HL-60 (cell line): ENCODE results near the gene DNAJC30.

Source experiments
- DNase-seq, 2 experiments: peaks; one replicate each; pipeline ENCODE4 v3.0.0-alpha.2; 2010 to 2020; ENCODE audit warnings: low read depth in 1 of 2, low spot score in 1 of 2
- H3K27ac ChIP-seq: fragments of 250-450 bp; sonication (Bioruptor Pico); replicated peaks from 2 replicates; pipeline ENCODE4 v1.5.1; 2020; ENCODE audit warnings: mild to moderate bottlenecking, moderate library complexity
- H3K27me3 ChIP-seq: fragments of 250-450 bp; sonication (Bioruptor Pico); 2 replicates; pipeline ENCODE4 v1.5.1; 2021; ENCODE audit warnings: mild to moderate bottlenecking, moderate library complexity; ENCODE audit not compliant: insufficient read depth, poor library complexity, severe bottlenecking
- H3K4me3 ChIP-seq: replicated peaks from 2 replicates; pipeline ENCODE4 v1.5.1; 2011; ENCODE audit warnings: mild to moderate bottlenecking, control low read depth, low read length; ENCODE audit not compliant: insufficient read depth
- GABPA ChIP-seq: IDR thresholded peaks from 2 replicates; pipeline ENCODE4 v1.6.1; 2012; ENCODE audit warnings: low read depth
- POLR2AphosphoS5 ChIP-seq: IDR thresholded peaks from 2 replicates; pipeline ENCODE4 v1.6.1; 2012; ENCODE audit warnings: low read depth
- SPI1 ChIP-seq: IDR thresholded peaks from 2 replicates; pipeline ENCODE4 v1.6.1; 2012; ENCODE audit warnings: low read depth, mild to moderate bottlenecking, borderline replicate concordance
- TF ChIP-seq, protein P1 (sequence below): IDR thresholded peaks from 2 replicates; pipeline ENCODE4 v1.6.1; 2012; ENCODE audit warnings: low read depth; ENCODE audit not compliant: insufficient replicate concordance
- TF ChIP-seq, protein P2 (sequence below): IDR thresholded peaks from one replicate; pipeline ENCODE4 v1.5.1; 2011; ENCODE audit warnings: low read length, control low read depth, inconsistent platforms; ENCODE audit not compliant: insufficient read depth

Gene DNAJC30

DNA sequence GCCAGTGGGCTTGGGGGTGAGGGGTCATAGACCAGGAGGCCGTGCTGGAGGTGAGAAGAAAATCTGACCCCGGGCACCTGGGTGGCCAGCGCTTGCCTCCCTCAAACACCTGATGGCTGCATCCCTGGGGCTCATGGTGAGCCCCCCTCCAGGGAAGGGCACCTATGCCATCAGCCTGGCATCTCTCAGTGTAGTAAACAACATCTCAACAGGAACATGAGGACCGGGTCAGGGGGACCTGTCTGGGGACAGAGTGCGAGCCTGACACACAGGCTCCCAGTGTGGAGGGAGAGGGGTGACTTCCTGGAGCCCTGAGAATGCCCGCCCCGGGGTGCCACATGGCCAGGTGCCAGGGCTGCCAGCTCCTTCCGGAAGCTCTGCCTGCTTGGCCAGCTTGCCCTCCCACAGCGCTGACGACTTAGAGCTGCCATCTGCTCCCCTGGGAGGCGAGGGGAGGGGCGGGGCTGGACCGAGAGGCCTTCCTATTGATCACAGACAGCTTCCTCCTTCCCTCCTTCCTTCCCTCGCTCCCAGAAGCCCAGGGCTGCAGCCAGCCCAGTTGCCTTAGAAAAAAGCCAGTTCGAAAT is 23.9 kb upstream of the DNAJC30 start:
- no peak overlapping the region for H3K4me3 ChIP-seq

DNA sequence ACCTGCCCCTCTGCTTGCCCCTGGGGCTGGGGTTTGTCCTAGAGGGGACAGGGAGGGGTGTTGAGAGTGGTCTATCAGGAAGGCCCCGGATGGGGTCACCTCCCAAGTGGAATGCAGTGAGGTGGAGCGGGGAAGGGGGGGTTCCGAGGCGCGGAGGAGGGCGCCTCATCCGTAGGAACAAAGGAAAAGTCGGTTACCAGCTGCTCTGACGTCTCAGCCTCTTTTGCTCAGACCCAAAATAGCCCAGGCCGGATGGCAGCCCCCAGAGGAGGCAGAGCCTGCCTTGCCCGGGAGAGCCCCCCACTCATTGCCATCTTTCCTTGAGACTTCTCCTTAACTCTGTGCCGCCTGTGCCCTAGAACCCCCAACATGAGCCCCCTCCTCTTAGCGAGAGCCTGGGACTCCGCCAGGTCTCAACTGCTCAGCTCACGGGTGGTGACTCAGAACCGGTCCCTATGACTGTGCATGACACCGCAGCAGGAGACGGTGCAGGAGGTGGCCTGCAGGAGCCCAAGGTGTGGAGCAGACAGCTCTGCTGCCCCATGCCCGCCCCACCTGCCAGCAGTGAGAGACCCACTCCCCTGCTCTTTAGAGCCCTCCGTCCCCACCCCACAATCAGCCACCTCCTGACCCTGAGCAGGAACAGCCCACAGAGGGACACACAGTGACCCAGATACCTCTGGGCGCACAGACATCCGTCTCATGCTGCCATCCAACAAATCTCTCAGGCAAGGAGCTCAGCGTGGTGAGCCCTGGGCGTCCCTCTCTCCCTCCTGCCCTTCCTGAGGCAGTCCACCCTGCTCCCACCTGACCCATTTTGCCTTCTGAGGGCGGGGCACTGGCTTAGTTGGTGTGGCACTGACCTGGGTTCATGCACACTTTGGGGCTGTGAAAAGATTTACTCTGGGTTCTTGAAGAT is 23.1 kb upstream of the DNAJC30 start:
- Histone ChIP-seq H3K4me3 (no peak overlapping the region), H3K27ac (no peak overlapping the region), H3K27me3 (no peaks in the 10 kb centered on the region)
- no peak for TF ChIP-seq POLR2AphosphoS5
- TF ChIP-seq SPI1 = no peak
- TF ChIP-seq, protein P1, sequence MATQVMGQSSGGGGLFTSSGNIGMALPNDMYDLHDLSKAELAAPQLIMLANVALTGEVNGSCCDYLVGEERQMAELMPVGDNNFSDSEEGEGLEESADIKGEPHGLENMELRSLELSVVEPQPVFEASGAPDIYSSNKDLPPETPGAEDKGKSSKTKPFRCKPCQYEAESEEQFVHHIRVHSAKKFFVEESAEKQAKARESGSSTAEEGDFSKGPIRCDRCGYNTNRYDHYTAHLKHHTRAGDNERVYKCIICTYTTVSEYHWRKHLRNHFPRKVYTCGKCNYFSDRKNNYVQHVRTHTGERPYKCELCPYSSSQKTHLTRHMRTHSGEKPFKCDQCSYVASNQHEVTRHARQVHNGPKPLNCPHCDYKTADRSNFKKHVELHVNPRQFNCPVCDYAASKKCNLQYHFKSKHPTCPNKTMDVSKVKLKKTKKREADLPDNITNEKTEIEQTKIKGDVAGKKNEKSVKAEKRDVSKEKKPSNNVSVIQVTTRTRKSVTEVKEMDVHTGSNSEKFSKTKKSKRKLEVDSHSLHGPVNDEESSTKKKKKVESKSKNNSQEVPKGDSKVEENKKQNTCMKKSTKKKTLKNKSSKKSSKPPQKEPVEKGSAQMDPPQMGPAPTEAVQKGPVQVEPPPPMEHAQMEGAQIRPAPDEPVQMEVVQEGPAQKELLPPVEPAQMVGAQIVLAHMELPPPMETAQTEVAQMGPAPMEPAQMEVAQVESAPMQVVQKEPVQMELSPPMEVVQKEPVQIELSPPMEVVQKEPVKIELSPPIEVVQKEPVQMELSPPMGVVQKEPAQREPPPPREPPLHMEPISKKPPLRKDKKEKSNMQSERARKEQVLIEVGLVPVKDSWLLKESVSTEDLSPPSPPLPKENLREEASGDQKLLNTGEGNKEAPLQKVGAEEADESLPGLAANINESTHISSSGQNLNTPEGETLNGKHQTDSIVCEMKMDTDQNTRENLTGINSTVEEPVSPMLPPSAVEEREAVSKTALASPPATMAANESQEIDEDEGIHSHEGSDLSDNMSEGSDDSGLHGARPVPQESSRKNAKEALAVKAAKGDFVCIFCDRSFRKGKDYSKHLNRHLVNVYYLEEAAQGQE = no peak
- TF ChIP-seq GABPA = no peak
- TF ChIP-seq, protein P2, sequence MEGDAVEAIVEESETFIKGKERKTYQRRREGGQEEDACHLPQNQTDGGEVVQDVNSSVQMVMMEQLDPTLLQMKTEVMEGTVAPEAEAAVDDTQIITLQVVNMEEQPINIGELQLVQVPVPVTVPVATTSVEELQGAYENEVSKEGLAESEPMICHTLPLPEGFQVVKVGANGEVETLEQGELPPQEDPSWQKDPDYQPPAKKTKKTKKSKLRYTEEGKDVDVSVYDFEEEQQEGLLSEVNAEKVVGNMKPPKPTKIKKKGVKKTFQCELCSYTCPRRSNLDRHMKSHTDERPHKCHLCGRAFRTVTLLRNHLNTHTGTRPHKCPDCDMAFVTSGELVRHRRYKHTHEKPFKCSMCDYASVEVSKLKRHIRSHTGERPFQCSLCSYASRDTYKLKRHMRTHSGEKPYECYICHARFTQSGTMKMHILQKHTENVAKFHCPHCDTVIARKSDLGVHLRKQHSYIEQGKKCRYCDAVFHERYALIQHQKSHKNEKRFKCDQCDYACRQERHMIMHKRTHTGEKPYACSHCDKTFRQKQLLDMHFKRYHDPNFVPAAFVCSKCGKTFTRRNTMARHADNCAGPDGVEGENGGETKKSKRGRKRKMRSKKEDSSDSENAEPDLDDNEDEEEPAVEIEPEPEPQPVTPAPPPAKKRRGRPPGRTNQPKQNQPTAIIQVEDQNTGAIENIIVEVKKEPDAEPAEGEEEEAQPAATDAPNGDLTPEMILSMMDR = no peak
- DNase-seq = peak in 1 of 2 experiments; percentile 22

More for the DNA sequence above, 23.9 kb upstream of the DNAJC30 start:
- Histone ChIP-seq H3K27me3 (no peaks in the 10 kb centered on the region), H3K27ac (no peak overlapping the region)
- TF ChIP-seq, protein P1 = no peak
- TF ChIP-seq GABPA = 0 out of 2 replicates have a peak, but pooled peaks have one; percentile 11
- peak; percentile 75 to 80 for DNase-seq

DNA sequence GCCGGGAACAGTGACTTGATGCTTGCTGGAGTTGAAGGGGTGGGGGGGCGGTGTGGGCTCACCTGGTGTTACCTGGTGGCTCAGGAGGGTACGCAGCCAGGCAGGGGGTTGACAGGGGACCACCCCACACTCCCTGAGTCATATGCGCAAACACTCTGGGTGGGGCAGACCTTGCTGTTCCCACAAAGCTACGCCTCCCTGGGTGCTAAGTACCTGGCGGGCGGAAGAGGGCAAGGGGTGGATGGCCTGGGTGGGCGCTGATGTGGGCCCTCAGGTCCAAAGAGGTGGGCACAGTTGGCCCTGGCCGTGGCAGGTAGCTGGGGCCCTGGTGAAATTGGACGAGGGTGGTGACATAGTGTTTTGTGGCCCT is 22.3 kb upstream of the DNAJC30 start:
- DNase-seq = no peak
- Histone ChIP-seq H3K4me3 (no peak overlapping the region), H3K27me3 (no peaks in the 10 kb centered on the region), H3K27ac (no peak overlapping the region)
- TF ChIP-seq GABPA (no peak), SPI1 (no peak), POLR2AphosphoS5 (no peak)
- TF ChIP-seq, protein P2 = no peak
- TF ChIP-seq, protein P1 = no peak
